NCI-H2029 treated with DMSO at 0.1 percent for 48 hours (cell line): ENCODE results near the gene KDM4F.

Experiments
- DNase-seq: peaks from one replicate; lab custom pipeline; 2025; lab: John Stamatoyannopoulos, UW

KDM4F gene

DNA sequence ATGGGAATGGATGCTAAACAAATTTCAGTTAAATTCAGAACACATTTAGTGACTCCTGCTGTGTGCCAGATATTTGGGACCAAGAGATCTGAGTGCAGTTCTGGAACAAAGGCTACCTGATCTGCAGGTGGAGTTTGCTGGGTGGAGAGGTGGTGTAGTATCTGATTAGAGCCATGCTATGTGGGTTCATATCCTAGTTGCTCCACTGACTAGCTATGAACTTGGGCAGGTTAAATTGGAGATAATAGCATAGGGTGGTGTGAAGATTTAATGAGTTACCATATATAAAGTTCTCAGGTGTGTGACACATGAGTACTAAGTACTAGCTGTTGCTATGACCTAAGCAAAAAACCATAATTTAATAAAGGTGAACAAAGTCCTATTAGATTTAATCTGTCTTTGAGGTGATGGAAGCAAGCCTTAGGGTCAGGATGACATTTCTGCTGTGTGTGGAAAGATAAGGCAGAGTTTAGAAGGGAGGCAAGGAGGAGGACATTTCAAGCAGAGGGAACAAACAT lies 42.5 kb downstream of the KDM4F start:
- DNase-seq: no peak

DNA sequence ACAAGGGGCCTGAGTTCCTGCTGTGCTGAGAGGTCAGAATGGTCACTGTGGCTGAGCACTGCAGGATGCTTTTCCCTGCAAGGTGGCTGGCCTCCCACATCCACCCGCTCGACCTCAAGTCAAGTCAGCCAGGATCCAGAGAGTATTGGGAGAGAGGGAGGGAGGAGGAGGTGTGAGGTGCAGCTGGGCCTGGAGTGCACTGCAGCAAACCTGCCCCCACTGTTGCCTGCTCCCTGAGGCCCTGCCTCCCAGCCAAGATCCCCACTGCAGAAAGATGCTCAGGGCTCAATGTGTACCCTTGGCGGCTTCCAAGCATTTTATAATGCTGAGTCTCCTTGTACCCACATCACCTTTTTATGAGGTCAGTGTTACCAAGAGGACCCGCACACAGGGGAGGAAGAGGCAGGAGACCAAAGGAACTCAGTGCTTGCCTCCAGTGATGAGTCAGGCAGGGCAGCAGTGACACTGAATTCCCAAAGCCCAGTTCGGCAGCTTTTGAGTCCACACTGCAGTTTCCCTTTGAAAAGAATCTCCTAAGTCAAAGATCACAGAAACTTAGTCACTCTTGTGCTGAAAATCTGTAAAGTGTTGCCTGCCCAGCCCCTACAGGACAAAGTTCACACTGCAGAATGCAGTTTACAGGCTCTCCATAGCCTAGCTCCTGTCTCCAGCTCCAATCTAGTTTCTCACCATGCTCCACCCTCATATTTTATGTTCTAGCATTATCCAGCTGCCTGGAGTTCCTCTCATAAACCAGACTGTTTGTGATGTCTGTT lies 43.5 kb downstream of the KDM4F start:
- no peak for DNase-seq

DNA sequence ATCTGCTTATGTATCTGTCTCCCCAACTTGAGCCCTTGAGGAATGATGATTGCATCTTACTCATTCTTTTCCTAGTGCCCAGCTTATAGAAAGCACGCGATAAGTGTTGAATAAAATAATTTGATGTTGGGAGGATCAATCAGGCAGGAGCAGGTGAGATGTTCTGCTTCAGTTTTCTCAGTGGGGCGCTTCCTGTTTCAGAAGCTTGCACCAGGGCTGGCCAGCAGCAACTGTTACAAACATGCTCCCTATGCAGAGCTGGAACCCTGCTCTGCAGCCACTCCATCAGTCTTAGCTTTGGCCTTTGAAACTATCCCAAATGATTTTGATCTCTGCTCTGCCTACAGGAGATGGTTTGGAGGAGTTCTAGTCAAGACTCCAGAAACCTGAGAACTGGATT lies 44.3 kb downstream of the KDM4F start:
- no peak for DNase-seq

DNA sequence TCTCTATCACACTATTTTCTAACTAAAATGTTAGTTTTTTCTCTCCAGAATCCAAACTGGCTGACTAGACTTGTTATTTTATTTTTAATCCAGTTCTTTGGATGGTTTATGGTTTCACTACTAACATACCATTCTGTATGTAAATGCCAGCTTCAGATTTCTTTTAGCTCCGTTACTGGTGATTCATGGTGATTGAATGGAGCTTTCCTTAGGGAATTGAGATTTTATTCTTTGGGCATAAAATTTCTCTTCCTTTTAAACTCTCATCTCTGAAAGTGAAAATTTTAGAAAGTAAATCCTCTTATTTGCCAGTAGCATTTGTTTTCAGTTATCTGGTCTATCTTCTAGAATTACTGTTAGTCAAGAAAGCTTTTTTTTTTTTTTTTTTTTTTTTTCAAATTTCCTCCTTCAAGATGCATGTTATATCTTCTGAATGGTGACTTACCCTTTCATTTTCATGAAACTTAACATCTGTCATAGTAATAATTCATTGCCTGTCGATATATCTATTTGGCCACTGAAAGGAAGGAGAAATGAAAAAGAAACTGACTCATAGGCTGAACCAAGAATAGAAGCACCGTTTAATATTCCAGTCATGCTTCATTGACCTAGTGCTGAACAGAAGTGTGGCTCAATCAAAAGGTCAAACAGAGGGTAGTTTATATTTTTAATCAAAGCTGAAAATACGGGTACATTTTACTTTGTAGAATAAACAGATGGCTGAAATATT lies 46.8 kb downstream of the KDM4F start:
- no peak for DNase-seq

DNA sequence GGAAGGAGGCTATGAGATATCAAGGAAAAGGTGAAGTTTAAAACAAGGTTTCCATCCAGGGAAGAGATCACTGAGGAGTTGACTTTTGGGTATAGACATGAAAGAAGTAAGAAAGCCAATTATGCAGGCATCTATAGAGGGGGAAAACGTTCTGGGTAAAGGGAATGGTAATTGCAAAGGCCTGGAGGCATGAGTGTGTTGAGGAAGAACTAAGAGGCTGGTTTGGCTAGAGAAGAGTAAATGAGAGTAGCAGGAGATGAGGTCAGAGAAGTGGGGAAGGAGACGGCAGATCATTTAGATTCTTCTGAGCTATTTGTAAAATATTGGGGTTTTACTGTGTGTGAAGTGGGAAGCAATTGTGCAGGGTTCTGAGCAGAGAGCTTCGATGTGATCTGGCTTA lies 48.0 kb downstream of the KDM4F start:
- no peak for DNase-seq

DNA sequence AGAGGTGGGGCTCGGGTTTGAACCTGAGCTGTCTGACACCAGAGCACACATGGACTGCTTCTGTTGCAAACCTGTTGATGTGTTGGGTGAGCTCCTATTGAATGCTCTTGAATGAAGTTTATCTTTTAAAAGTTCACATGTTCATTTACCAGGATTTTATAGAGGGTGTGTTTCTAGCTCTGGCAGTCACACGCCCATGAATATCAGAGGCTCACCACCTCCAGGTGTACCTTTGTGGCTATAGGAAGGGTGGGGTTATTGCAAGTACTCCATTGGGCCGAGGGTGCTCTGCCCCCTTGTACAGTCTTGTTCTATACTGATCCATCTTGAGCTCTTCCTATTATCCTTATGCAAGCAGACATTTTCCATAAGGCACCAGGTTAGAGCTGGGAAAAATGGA lies 49.6 kb downstream of the KDM4F start:
- DNase-seq: no peak

DNA sequence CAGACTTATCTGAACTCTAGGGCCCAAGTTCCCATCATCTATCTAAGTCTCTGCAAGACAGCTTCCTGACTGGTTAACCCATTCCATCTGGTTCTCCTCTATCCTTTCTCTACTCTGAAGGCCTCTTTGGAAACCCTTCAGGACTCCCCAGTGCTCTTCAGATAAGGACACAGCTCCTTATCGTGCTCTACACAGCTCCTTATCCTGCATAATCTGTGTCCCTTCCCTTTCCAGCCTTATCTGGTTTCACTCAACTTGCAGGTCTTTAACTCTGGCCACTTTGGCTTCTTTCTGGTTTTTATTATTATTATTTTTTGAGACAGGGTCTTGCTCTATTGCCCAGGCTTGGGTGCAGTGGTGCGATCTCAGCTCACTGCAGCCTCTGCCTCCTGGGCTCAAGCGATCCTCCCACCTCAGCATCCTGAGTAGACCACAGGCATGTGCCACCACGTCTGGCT lies 51.0 kb downstream of the KDM4F start:
- no peak for DNase-seq
